Neuronal stem cell (in vitro differentiated cells): ENCODE measurements around the gene ITPR1.

ENCODE experiments used
- DNase-seq: peaks from one replicate; pipeline ENCODE4 v3.0.0-alpha.2; 2013; ENCODE audit warnings: low spot score
- H2AFZ ChIP-seq: one replicate; pipeline ENCODE4 v1.6.1; 2013; ENCODE audit warnings: mild to moderate bottlenecking, low read length, inconsistent platforms
- H2AK5ac ChIP-seq: 2 replicates; pipeline ENCODE4 v1.6.1; 2013; ENCODE audit warnings: low read depth, mild to moderate bottlenecking, inconsistent platforms, low read length, moderate library complexity, mixed read lengths
- H2BK120ac ChIP-seq: 2 replicates; pipeline ENCODE4 v1.6.1; 2013; ENCODE audit warnings: low read depth, mild to moderate bottlenecking, inconsistent platforms, low read length, moderate library complexity, mixed read lengths
- H2BK12ac ChIP-seq: one replicate; pipeline ENCODE4 v1.6.1; 2013; ENCODE audit warnings: low read length, inconsistent platforms
- H2BK15ac ChIP-seq: 2 replicates; pipeline ENCODE4 v1.6.1; 2013; ENCODE audit warnings: mild to moderate bottlenecking, low read length, inconsistent platforms, mixed read lengths
- H2BK5ac ChIP-seq: one replicate; pipeline ENCODE4 v1.6.1; 2013; ENCODE audit warnings: inconsistent platforms, mild to moderate bottlenecking, low read length, moderate library complexity
- H3K14ac ChIP-seq: one replicate; pipeline ENCODE4 v1.6.1; 2013; ENCODE audit warnings: low read length, inconsistent platforms
- H3K18ac ChIP-seq: 2 replicates; pipeline ENCODE4 v1.6.1; 2013; ENCODE audit warnings: low read length, inconsistent platforms
- H3K23ac ChIP-seq: 2 replicates; pipeline ENCODE4 v1.6.1; 2013; ENCODE audit warnings: low read depth, mild to moderate bottlenecking, mixed read lengths, low read length, inconsistent platforms; ENCODE audit not compliant: poor library complexity
- H3K27ac ChIP-seq: replicated peaks from 3 replicates; pipeline ENCODE4 v1.5.1; 2013; ENCODE audit warnings: low read length, inconsistent platforms
- H3K27me3 ChIP-seq, 3 experiments: 2 replicates each; pipeline ENCODE4 v1.6.1; 2013; ENCODE audit warnings: low read length in 3 of 3, mild to moderate bottlenecking in 2 of 3, inconsistent platforms in 1 of 3, low read depth in 1 of 3, mixed read lengths in 1 of 3, moderate library complexity in 1 of 3; ENCODE audit not compliant: control insufficient read depth in 3 of 3, insufficient read depth in 3 of 3
- H3K36me3 ChIP-seq, 2 donors: replicated peaks in 1 of 2; 2 replicates each; pipeline ENCODE4 v1.6.1; 2013; ENCODE audit warnings: low read length in 2 of 2; ENCODE audit not compliant: control insufficient read depth in 2 of 2, insufficient read depth in 2 of 2
- H3K4ac ChIP-seq: 2 replicates; pipeline ENCODE4 v1.6.1; 2013; ENCODE audit warnings: inconsistent platforms, mild to moderate bottlenecking, low read length, moderate library complexity
- H3K4me1 ChIP-seq, 2 donors: 1 replicate in 1 of 2; 2 replicates in 1 of 2; pipeline ENCODE4 v1.6.1; 2013; ENCODE audit warnings: low read length in 2 of 2, low read depth in 1 of 2; ENCODE audit not compliant: control insufficient read depth in 2 of 2, insufficient read depth in 1 of 2
- H3K4me2 ChIP-seq: one replicate; pipeline ENCODE4 v1.6.1; 2013; ENCODE audit warnings: mild to moderate bottlenecking, low read length, inconsistent platforms; ENCODE audit not compliant: insufficient read depth, poor library complexity, severe bottlenecking
- H3K4me3 ChIP-seq, 2 donors: 2 replicates each; pipeline ENCODE4 v1.5.1; 2013; ENCODE audit warnings: low read length in 2 of 2, mild to moderate bottlenecking in 2 of 2, inconsistent platforms in 1 of 2, moderate library complexity in 1 of 2
- H3K79me1 ChIP-seq: one replicate; pipeline ENCODE4 v1.6.1; 2013; ENCODE audit warnings: low read depth, mild to moderate bottlenecking, inconsistent platforms, low read length, moderate library complexity
- H3K9ac ChIP-seq: one replicate; pipeline ENCODE4 v1.6.1; 2013; ENCODE audit warnings: mild to moderate bottlenecking, low read depth, low read length, inconsistent platforms; ENCODE audit not compliant: poor library complexity
- H3K9me3 ChIP-seq, 2 donors: replicated peaks in 1 of 2; 2 replicates each; pipeline versions ENCODE3 to v1.6.1; 2013; ENCODE audit warnings: low read length in 2 of 2, mild to moderate bottlenecking in 2 of 2, inconsistent platforms in 1 of 2, low read depth in 1 of 2, mixed read lengths in 1 of 2, moderate library complexity in 1 of 2; ENCODE audit not compliant: control insufficient read depth in 2 of 2, insufficient read depth in 1 of 2
- H4K8ac ChIP-seq: one replicate; pipeline ENCODE4 v1.6.1; 2013; ENCODE audit warnings: low read depth, mild to moderate bottlenecking, inconsistent platforms, low read length, moderate library complexity
- H4K91ac ChIP-seq: one replicate; pipeline ENCODE4 v1.6.1; 2013; ENCODE audit warnings: low read length, low read depth, mild to moderate bottlenecking, inconsistent platforms; ENCODE audit not compliant: poor library complexity
- WGBS, 2 donors: extraction: QIAGEN DNeasy Blood & Tissue Kit; methylation state at CpG; one replicate each; pipeline ENCODE4 v1.1.7; 2013; ENCODE audit warnings: missing lambda C conversion rate in 2 of 2, mixed read lengths in 1 of 2; ENCODE audit not compliant: insufficient read length in 2 of 2, insufficient replicate concordance in 1 of 2; ENCODE audit errors: extremely low coverage in 2 of 2; 5-methylcytosine and 5-hydroxymethylcytosine counted together

ITPR1 gene

DNA sequence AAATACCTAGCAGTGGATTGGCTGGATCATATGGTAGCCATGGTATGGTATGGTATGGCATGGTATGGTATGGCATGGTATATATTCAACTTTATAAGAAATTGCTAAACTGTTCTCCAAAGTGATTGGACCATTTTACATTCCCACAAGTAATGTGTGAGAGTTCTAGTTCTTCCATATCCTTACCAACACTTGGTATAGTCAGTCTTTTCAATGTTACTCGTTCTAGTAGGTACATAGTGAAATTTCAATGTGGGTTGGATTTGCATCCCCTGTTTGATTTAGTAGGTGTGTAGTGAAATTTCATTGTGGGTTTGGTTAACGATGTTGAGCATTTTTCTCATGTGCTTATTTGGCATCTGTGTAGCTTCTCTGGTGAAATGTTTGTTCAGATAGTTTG, 154.3 kb downstream of the ITPR1 start:
- Histone ChIP-seq H3K36me3 (no peaks in the 10 kb centered on the region), H3K27me3 (no peaks in the 10 kb centered on the region), H2BK12ac (no peak overlapping the region), H4K8ac (no peak overlapping the region), H4K91ac (no peak overlapping the region), H3K9ac (no peak overlapping the region), H3K4me2 (no peak overlapping the region), H3K27ac (no peak overlapping the region), H3K23ac (no peak overlapping the region), H3K4ac (no peak overlapping the region), H2BK15ac (no peak overlapping the region), H2BK120ac (no peak overlapping the region), H3K9me3 (peaks cover 0 to 2% of the 10 kb centered on the region in 2 donors), H3K79me1 (no peaks in the 10 kb centered on the region), H3K4me1 (no peaks in the 10 kb centered on the region), H2AFZ (no peak overlapping the region), H3K4me3 (no peak overlapping the region), H3K14ac (no peak overlapping the region), H2AK5ac (no peak overlapping the region), H2BK5ac (no peak overlapping the region), H3K18ac (no peak overlapping the region)
- no CpG with 5 or more reads among the region's 2 CpGs for WGBS, 2 donors
- DNase-seq: no peak

DNA sequence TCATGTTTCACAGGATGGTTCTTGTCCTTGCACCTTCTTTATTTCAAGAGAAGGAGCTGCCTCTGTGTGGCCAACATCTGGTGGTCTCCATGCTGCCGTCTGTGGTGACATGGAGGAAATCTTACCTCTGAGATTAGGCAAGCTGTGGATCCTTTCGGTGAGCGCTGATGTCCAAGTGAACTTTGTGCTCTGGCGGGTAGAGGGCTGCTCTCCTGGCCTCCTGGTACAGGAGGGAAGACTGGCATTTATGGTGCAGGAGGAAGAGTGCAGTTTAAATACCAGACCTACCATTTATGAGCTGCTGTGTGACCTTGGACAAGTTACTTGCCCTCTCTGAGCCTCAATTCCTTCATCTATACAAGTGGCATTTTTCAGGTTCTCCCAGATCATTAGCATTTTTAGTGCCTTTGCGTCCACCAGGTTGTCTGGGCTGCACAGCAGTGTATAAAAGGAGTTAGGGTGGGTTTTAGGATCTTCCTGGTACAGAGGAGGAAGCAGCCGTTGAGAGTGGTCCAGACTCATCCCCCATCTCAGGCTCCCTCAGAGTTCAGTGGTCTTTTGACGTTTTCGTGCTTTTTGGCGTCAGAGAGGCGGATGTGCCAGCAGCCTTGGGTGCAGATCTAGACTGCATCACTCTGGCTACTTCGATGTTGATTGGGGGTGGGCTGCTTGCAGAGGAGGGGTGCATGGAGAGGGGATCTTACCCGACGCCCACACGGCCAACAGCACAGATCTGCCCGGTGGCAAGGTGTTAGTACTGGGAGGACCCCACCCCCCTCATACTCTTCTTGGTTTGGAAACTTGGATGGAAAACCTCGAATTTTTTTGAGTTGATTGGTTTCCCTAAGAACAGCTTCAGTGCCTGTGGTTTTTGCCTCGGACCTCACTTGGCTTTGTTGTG, 162.2 kb downstream of the ITPR1 start:
- Histone ChIP-seq H2BK15ac (no peak overlapping the region), H3K4me3 (no peak overlapping the region), H2BK12ac (no peak overlapping the region), H4K91ac (no peak overlapping the region), H4K8ac (peak overlapping the region; percentile 45), H3K27me3 (no peaks in the 10 kb centered on the region), H3K36me3 (no peaks in the 10 kb centered on the region), H2AK5ac (peak overlapping the region; percentile 20), H3K4ac (no peak overlapping the region), H3K27ac (no peak overlapping the region), H3K9me3 (peaks cover 0 to 2% of the 10 kb centered on the region in 2 donors), H3K4me2 (no peak overlapping the region), H3K18ac (no peak overlapping the region), H2BK120ac (no peak overlapping the region), H3K79me1 (no peaks in the 10 kb centered on the region), H3K9ac (no peak overlapping the region), H3K14ac (no peak overlapping the region), H2BK5ac (no peak overlapping the region), H3K4me1 (peaks cover 2 to 5% of the 10 kb centered on the region in 2 donors), H3K23ac (no peak overlapping the region), H2AFZ (no peak overlapping the region)
- no CpG with 5 or more reads among the region's 17 CpGs for WGBS, 2 donors
- DNase-seq: no peak

DNA sequence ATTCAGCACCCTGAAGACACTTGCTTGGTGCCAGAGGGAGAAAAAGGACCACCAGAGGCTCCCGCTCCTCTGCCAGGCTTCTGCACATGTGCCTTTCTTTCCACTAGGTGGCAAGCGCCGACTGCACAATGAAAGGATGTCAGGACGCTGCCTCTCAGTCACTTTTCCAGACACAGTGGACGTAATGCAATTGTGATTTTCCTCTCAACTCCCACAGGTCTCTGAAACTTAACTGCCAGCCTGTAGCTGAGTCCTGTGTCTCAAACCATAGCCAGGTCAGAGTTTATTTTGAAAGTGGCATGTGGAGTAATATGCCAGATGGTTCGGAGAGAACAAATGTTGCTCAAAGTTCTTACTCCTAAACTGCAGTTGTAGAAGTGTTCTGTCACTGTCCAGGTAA, 162.9 kb downstream of the ITPR1 start:
- WGBS, 2 donors: no CpG with 5 or more reads among the region's 6 CpGs
- H2BK120ac ChIP-seq: no peak overlapping the region
- no peaks in the 10 kb centered on the region for H3K79me1 ChIP-seq
- no peaks in the 10 kb centered on the region for H3K27me3 ChIP-seq
- H2BK15ac ChIP-seq: no peak overlapping the region
- H2AFZ ChIP-seq: peak overlapping the region; percentile 83
- no peak overlapping the region for H3K27ac ChIP-seq
- H4K91ac ChIP-seq: no peak overlapping the region
- no peak overlapping the region for H2AK5ac ChIP-seq
- H3K23ac ChIP-seq: no peak overlapping the region
- no peak overlapping the region for H3K9ac ChIP-seq
- H3K4me3 ChIP-seq: no peak overlapping the region
- no peak overlapping the region for H3K4me2 ChIP-seq
- H3K9me3 ChIP-seq: peaks cover 0 to 2% of the 10 kb centered on the region in 2 donors
- H3K36me3 ChIP-seq: no peaks in the 10 kb centered on the region
- no peak overlapping the region for H2BK5ac ChIP-seq
- no peak overlapping the region for H3K18ac ChIP-seq
- no peak overlapping the region for H4K8ac ChIP-seq
- H3K4me1 ChIP-seq: peaks cover 2 to 5% of the 10 kb centered on the region in 2 donors
- H3K14ac ChIP-seq: no peak overlapping the region
- DNase-seq: peak; percentile 76
- H3K4ac ChIP-seq: no peak overlapping the region
- H2BK12ac ChIP-seq: no peak overlapping the region

DNA sequence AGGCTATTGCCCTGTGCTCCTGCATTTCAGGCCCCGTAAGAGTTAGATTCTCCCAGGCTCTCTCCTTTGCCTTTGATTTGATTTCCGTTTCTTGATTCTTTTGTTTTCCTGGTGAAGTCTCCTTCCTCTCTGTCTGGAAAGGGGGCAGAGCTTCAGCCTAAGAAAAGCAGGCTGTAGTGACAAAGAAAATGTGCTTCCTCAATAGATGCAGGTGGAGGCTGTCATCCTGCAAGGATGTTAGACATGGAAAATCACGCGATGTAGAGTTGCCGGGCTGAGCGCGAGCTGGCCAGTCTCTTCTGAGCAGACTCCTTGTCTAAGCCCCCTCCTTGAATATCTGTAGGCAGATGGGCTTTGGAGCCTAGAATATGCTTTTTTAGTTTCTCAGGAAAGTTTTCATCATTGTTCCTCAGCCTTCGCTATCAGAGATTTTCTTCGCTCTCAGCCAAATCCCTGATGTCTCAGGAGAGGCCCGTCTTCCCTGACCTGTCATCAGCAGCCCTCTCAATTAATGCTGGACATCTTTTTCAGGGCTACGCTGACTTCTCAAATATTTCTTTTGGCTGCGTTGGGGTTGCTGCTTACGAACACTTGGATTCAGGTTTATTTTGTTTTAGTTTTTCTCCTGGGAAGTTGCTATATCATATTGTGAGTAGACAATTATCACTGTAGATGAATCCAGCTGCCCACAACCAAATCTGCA, 163.6 kb downstream of the ITPR1 start:
- H3K23ac ChIP-seq: no peak overlapping the region

More for the DNA sequence above, 163.6 kb downstream of the ITPR1 start:
- Histone ChIP-seq H2BK15ac (no peak overlapping the region), H3K27me3 (no peaks in the 10 kb centered on the region), H3K27ac (no peak overlapping the region), H2BK120ac (no peak overlapping the region), H3K4me2 (no peak overlapping the region), H2AK5ac (no peak overlapping the region), H2AFZ (peak overlapping the region; percentile 83), H3K4me3 (no peak overlapping the region), H4K91ac (no peak overlapping the region), H3K4ac (no peak overlapping the region), H3K18ac (no peak overlapping the region), H3K9ac (no peak overlapping the region), H3K14ac (no peak overlapping the region), H3K79me1 (no peaks in the 10 kb centered on the region), H4K8ac (no peak overlapping the region), H3K4me1 (peaks cover 2 to 5% of the 10 kb centered on the region in 2 donors), H3K36me3 (no peaks in the 10 kb centered on the region), H3K9me3 (peaks cover 0 to 2% of the 10 kb centered on the region in 2 donors), H2BK12ac (no peak overlapping the region), H2BK5ac (no peak overlapping the region)
- no CpG with 5 or more reads among the region's 13 CpGs for WGBS, 2 donors
- no peak for DNase-seq
